ENCODE data around the gene PLEKHH2. TPM values are rescaled to one million over a fixed set of nuclear protein-coding genes. Genes with fewer than 3 reads are reported as not detected.

Gene PLEKHH2
- total and polyA plus RNA-seq, 2 donors: 7.0 to 53.6 TPM

DNA sequence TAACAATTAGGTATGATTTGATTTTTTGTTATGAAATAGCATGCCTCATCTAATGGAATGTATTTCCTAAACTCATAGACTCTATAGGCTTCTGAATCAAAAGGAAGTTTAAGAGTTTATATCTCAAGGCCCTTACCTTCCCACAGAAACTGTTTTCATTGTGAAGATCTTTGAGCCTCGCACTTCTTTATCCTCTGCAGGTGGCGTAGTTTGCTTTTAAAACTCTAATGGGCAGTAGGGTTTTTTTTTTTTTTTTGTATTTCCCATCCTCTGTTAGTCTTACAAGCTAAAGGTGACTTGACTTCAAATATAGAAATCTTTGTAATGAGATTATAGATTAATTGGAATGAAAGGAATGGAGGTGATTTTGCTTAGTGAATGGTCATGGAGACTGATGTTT, 165.1 kb downstream of the PLEKHH2 start:
- no peaks in the 10 kb centered on the region for H3K4me1 ChIP-seq (ENCODE audit: insufficient read depth)
- H3K36me3 ChIP-seq (ENCODE audit: insufficient read depth): no peaks in the 10 kb centered on the region
- DNase-seq (ENCODE audit: extremely low spot score): no peak
- H3K27ac ChIP-seq (ENCODE audit: low read depth): no peak overlapping the region
- 95% methylated on average over 2 of the region's 2 CpGs for whole genome bisulfite sequencing
- no peak overlapping the region for H3K4me3 ChIP-seq (ENCODE audit: low read depth, low read length)

DNA sequence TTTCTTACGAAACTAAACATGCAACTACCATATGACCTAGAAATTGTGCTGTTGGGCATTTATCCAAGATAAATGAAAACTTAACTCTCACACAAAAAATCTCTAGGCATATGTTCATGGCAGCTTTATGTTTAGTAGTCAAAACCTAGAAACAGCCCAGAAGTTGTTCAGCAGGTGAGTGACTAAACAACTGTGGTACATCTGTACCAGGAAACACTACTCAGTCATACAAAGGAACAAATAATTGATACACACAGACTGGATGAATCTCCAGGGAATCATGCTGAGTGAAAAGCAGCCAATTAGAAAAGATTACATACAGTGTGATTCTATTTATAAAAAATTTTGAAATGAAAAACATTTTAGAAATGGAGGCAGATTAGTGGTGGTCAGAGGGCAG, 166.1 kb downstream of the PLEKHH2 start:
- H3K36me3 ChIP-seq (ENCODE audit: insufficient read depth): no peaks in the 10 kb centered on the region
- H3K27ac ChIP-seq (ENCODE audit: low read depth): no peak overlapping the region
- 85% methylated on average over 1 of the region's 1 CpG for WGBS
- H3K4me3 ChIP-seq (ENCODE audit: low read depth, low read length): no peak overlapping the region
- DNase-seq (ENCODE audit: extremely low spot score): no peak
- H3K4me1 ChIP-seq (ENCODE audit: insufficient read depth): no peaks in the 10 kb centered on the region

DNA sequence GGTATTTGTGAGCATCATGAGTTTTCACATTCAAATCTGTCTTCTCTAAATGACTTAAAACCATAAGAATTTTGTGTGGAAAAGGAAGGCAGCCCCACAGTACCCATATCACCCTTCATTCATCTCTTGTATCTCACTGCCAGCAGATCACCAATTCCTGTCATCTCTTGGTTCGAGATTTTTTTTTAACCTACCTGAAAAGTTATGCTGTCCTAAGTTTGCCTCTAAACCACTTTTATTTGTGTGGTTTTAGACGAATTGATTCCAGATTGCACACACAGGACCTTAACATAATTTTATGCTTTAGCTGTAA, 169.6 kb downstream of the PLEKHH2 start:
- Histone ChIP-seq H3K27ac (ENCODE audit: low read depth) (no peak overlapping the region), H3K4me3 (ENCODE audit: low read depth, low read length) (no peak overlapping the region), H3K36me3 (ENCODE audit: insufficient read depth) (peaks cover under 1% of the 10 kb centered on the region), H3K4me1 (ENCODE audit: insufficient read depth) (no peaks in the 10 kb centered on the region)
- 81% methylated on average over 2 of the region's 2 CpGs for WGBS
- no peak for DNase-seq (ENCODE audit: extremely low spot score)

DNA sequence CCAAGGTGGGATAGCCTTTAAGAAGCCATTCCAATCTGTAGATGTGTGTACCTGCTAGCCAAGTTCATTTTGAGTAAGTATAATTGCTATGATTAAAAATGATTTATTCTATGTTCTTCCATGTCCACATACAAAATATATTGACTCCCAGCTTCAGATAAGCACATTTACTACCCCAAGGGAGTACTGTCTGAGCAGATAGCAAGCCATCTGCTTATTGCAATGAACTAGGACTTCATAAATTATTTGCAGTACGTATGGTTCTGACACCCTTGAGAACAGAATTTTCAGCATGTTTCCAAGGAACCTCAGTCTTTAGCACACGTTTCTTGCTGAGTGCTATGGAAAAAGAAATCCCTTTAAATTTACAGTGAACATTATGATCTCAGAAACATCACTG, 173.4 kb downstream of the PLEKHH2 start:
- 55% methylated on average over 2 of the region's 2 CpGs for WGBS
- H3K4me1 ChIP-seq (ENCODE audit: insufficient read depth): no peaks in the 10 kb centered on the region
- H3K4me3 ChIP-seq (ENCODE audit: low read depth, low read length): no peak overlapping the region
- DNase-seq (ENCODE audit: extremely low spot score): no peak
- peaks cover 3% of the 10 kb centered on the region for H3K36me3 ChIP-seq (ENCODE audit: insufficient read depth)
- no peak overlapping the region for H3K27ac ChIP-seq (ENCODE audit: low read depth)

DNA sequence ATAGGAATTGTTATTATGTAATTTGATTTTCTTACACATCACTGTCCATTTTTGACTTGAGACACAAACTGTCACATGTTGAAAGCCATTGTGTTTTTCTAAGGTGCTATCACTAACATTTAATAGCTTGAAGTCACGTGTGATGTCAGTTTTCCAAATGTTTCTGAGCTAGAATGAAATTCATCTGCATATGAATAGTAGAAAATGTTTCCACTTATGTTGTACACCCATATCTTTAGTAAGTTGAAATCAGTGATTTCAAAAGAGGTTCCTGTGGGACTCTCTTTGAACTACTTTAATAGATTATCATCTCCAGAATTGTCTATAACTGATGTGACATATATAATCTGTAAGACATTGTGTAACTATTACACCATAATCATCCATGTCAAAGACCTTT, 173.8 kb downstream of the PLEKHH2 start:
- H3K4me3 ChIP-seq (ENCODE audit: low read depth, low read length): no peak overlapping the region
- no peak for DNase-seq (ENCODE audit: extremely low spot score)
- H3K27ac ChIP-seq (ENCODE audit: low read depth): no peak overlapping the region
- peaks cover 3% of the 10 kb centered on the region for H3K36me3 ChIP-seq (ENCODE audit: insufficient read depth)
- 70% methylated on average over 1 of the region's 1 CpG for WGBS
- no peaks in the 10 kb centered on the region for H3K4me1 ChIP-seq (ENCODE audit: insufficient read depth)

DNA sequence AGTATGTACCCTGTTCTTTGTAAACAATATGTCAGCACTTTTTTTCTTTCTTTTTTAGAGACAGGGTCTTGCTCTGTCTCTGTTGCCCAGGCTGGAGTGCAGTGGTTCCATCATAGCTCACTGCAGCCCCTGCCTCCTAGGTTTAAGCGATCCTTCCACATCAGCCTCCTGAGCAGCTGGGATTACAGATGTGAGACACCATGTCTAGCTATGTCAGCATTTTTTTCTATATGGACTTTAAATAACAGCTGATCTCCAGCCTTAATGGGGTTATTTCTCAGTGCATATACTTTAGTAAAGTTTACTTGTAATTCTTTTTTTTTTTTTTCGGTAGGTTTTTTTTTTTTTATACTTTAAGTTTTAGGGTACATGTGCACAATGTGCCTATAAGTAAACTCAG, 174.9 kb downstream of the PLEKHH2 start:
- H3K4me1 ChIP-seq (ENCODE audit: insufficient read depth): no peaks in the 10 kb centered on the region
- WGBS: 74% methylated on average over 2 of the region's 2 CpGs
- no peak overlapping the region for H3K4me3 ChIP-seq (ENCODE audit: low read depth, low read length)
- peaks cover 3% of the 10 kb centered on the region for H3K36me3 ChIP-seq (ENCODE audit: insufficient read depth)
- DNase-seq (ENCODE audit: extremely low spot score): no peak
- H3K27ac ChIP-seq (ENCODE audit: low read depth): no peak overlapping the region

DNA sequence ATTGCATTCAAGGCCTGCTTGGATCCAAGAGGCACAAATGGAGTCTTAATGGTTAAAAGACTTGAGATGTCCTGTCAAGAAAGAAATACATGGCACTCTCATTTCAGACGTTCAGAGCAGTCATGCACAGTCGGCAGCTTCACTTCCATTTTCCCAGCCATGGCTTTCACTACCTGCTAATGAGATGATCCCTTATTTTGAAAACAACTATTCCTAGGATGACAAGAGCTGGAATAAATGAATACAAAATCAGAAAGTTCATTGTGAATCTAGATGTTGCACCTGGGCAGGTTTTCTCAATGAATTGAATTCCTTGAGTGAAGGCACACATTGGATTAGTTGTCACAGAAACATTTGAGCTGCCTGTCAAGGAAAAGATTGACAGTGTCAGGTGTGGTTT, 175.9 kb downstream of the PLEKHH2 start:
- H3K4me1 ChIP-seq (ENCODE audit: insufficient read depth): no peaks in the 10 kb centered on the region
- 49% methylated on average over 2 of the region's 2 CpGs for WGBS

DNA sequence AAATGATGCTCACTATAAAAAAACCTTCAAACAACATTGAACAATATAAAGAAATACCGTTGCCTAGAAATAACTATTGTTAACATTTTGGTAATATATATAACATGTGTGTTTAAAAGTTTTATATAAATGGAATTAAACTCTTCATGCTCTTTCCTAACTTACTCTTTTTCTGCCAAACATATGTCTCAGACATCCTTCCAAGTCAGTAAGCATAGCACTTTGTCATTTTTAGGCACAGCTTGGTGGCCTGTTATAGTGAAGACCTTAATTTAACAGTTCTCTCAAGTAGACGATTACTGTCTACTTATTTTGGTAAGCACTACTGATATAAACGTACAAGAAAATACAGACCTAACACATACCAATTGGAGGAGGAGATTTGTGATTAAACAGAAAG, 177.7 kb downstream of the PLEKHH2 start:
- DNase-seq (ENCODE audit: extremely low spot score): no peak
- WGBS: 96% methylated on average over 3 of the region's 3 CpGs
- no peak overlapping the region for H3K27ac ChIP-seq (ENCODE audit: low read depth)
- no peaks in the 10 kb centered on the region for H3K4me1 ChIP-seq (ENCODE audit: insufficient read depth)
- no peak overlapping the region for H3K4me3 ChIP-seq (ENCODE audit: low read depth, low read length)
- H3K36me3 ChIP-seq (ENCODE audit: insufficient read depth): peaks cover 3% of the 10 kb centered on the region

More for the DNA sequence above, 175.9 kb downstream of the PLEKHH2 start:
- Histone ChIP-seq H3K4me3 (ENCODE audit: low read depth, low read length) (no peak overlapping the region), H3K36me3 (ENCODE audit: insufficient read depth) (peaks cover 3% of the 10 kb centered on the region), H3K27ac (ENCODE audit: low read depth) (no peak overlapping the region)
- no peak for DNase-seq (ENCODE audit: extremely low spot score)

Small RNA genes within 50 kb of the gene (small RNA-seq; reads per million reads assigned to genes)
- gene RF00019 (not detected), gene RN7SKP66 (not detected)

Other genes starting within 250 kb of the PLEKHH2 start
- gene THADA, start 41.2 kb upstream of the PLEKHH2 start, total RNA-seq: 71.6 TPM
- gene THADA, start 41.2 kb upstream of the PLEKHH2 start, polyA plus RNA-seq: 12.2 TPM
- 2.2 TPM for gene C1GALT1C1L, start 39.2 kb downstream of the PLEKHH2 start, total RNA-seq
- 2.9 TPM for gene C1GALT1C1L, start 39.2 kb downstream of the PLEKHH2 start, polyA plus RNA-seq
- 70.8 TPM for gene DYNC2LI1, start 136.8 kb downstream of the PLEKHH2 start, total RNA-seq
- 11.8 TPM for gene DYNC2LI1, start 136.8 kb downstream of the PLEKHH2 start, polyA plus RNA-seq
- gene ABCG5, start 201.6 kb downstream of the PLEKHH2 start, total RNA-seq: not detected
- gene ABCG5, start 201.6 kb downstream of the PLEKHH2 start, polyA plus RNA-seq: not detected
- not detected for gene ABCG8, start 201.7 kb downstream of the PLEKHH2 start, total RNA-seq
- gene ABCG8, start 201.7 kb downstream of the PLEKHH2 start, polyA plus RNA-seq: 0.01 TPM

All from urinary bladder (tissue), 4 donors.